ENCODE measurements around the gene ITGB6. TPM values are rescaled to one million over a fixed set of nuclear protein-coding genes. Genes with fewer than 3 reads are reported as not detected.

ITGB6 gene
- total and polyA plus RNA-seq, 2 donors, result 0.32 to 0.33 TPM

GRCh38 chr2:160208655-160209515 lies 8.8 kb upstream of the ITGB6 start:
- 98% methylated on average over 11 of the region's 11 CpGs for WGBS
- Histone ChIP-seq H3K4me3 (ENCODE audit: low read length in 2 of 2) (no peak overlapping the region), H3K9me3 (ENCODE audit: control insufficient read depth in 2 of 2, insufficient read depth in 1 of 2, low read length in 1 of 2) (peaks cover 0 to 3% of the 10 kb centered on the region in 2 donors), H3K4me1 (ENCODE audit: control insufficient read depth in 2 of 2, insufficient read depth in 2 of 2, low read length in 2 of 2) (peaks cover 2 to 7% of the 10 kb centered on the region in 2 donors), H3K36me3 (ENCODE audit: control insufficient read depth in 2 of 2, insufficient read depth in 2 of 2, low read length in 1 of 2) (no peaks in the 10 kb centered on the region), H3K27me3 (ENCODE audit: control insufficient read depth in 2 of 2, insufficient read depth in 1 of 2, low read length in 1 of 2) (no peaks in the 10 kb centered on the region), H3K27ac (ENCODE audit: low read depth in 1 of 2, low read length in 1 of 2) (no peak overlapping the region)
- DNase-seq (ENCODE audit: low read depth in 6 of 9, low spot score in 9 of 9), result no peak

GRCh38 chr2:160207804-160208654 lies 8.0 kb upstream of the ITGB6 start:
- no peak overlapping the region for H3K4me3 ChIP-seq (ENCODE audit: low read length in 2 of 2)
- no peak overlapping the region for H3K27ac ChIP-seq (ENCODE audit: low read depth in 1 of 2, low read length in 1 of 2)
- 77% methylated on average over 12 of the region's 12 CpGs for WGBS

DNA sequence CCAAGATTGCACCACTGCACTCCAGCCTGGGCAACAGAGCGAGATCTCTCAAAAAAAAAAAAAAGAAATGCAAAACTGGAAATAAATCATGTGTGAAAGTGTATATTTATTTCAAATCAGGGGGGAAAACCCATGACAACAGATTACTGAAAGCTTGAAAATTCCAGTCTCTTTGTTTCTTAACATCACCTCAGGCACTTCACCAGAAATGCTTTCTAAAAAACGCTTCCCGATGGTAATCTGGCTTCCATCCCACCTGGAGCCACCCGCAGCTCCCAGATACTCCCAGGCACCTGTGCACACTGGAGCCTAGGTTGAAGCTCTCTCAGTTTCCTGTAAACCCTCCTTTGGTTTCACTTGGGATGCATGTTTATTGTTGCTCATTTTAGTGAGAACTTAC lies 7.2 kb upstream of the ITGB6 start:
- H3K36me3 ChIP-seq (ENCODE audit: control insufficient read depth in 2 of 2, insufficient read depth in 2 of 2, low read length in 1 of 2), result no peaks in the 10 kb centered on the region
- H3K4me3 ChIP-seq (ENCODE audit: low read length in 2 of 2), result no peak overlapping the region
- DNase-seq (ENCODE audit: low read depth in 6 of 9, low spot score in 9 of 9), result no peak
- peaks cover 0 to 3% of the 10 kb centered on the region in 2 donors for H3K9me3 ChIP-seq (ENCODE audit: control insufficient read depth in 2 of 2, insufficient read depth in 1 of 2, low read length in 1 of 2)
- 95% methylated on average over 4 of the region's 4 CpGs for WGBS
- H3K27me3 ChIP-seq (ENCODE audit: control insufficient read depth in 2 of 2, insufficient read depth in 1 of 2, low read length in 1 of 2), result no peaks in the 10 kb centered on the region
- peaks cover 2 to 7% of the 10 kb centered on the region in 2 donors for H3K4me1 ChIP-seq (ENCODE audit: control insufficient read depth in 2 of 2, insufficient read depth in 2 of 2, low read length in 2 of 2)
- H3K27ac ChIP-seq (ENCODE audit: low read depth in 1 of 2, low read length in 1 of 2), result no peak overlapping the region

More at GRCh38 chr2:160207804-160208654, 8.0 kb upstream of the ITGB6 start:
- Histone ChIP-seq H3K9me3 (ENCODE audit: control insufficient read depth in 2 of 2, insufficient read depth in 1 of 2, low read length in 1 of 2) (peaks cover 0 to 3% of the 10 kb centered on the region in 2 donors), H3K4me1 (ENCODE audit: control insufficient read depth in 2 of 2, insufficient read depth in 2 of 2, low read length in 2 of 2) (peaks cover 2 to 7% of the 10 kb centered on the region in 2 donors), H3K36me3 (ENCODE audit: control insufficient read depth in 2 of 2, insufficient read depth in 2 of 2, low read length in 1 of 2) (no peaks in the 10 kb centered on the region), H3K27me3 (ENCODE audit: control insufficient read depth in 2 of 2, insufficient read depth in 1 of 2, low read length in 1 of 2) (no peaks in the 10 kb centered on the region)
- no peak for DNase-seq (ENCODE audit: low read depth in 6 of 9, low spot score in 9 of 9)

DNA sequence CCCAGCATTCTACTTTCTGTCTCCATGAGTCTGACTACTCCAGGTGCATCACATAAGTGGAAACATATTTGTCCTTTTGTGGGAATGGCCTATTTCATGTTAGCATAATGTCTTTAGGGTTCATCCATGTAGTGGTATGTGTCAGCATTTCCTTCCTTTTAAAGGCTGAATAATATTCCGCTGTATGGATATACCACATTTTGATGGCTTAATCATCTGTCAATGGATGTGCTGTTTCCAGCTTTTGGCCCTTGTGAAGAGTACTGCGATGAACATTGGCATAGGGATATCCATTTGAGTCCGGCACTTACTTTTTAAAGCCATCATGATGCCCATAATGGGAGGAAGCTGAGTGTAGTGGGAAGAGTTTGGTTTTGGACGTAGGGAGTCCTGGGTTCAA lies 6.4 kb upstream of the ITGB6 start:
- no peak for DNase-seq (ENCODE audit: low read depth in 6 of 9, low spot score in 9 of 9)
- H3K4me3 ChIP-seq (ENCODE audit: low read length in 2 of 2), result no peak overlapping the region
- peaks cover 2 to 7% of the 10 kb centered on the region in 2 donors for H3K4me1 ChIP-seq (ENCODE audit: control insufficient read depth in 2 of 2, insufficient read depth in 2 of 2, low read length in 2 of 2)
- WGBS, result over 99% methylated on average over 4 of the region's 4 CpGs
- H3K36me3 ChIP-seq (ENCODE audit: control insufficient read depth in 2 of 2, insufficient read depth in 2 of 2, low read length in 1 of 2), result no peaks in the 10 kb centered on the region
- H3K9me3 ChIP-seq (ENCODE audit: control insufficient read depth in 2 of 2, insufficient read depth in 1 of 2, low read length in 1 of 2), result peaks cover 0 to 3% of the 10 kb centered on the region in 2 donors
- H3K27me3 ChIP-seq (ENCODE audit: control insufficient read depth in 2 of 2, insufficient read depth in 1 of 2, low read length in 1 of 2), result no peaks in the 10 kb centered on the region
- no peak overlapping the region for H3K27ac ChIP-seq (ENCODE audit: low read depth in 1 of 2, low read length in 1 of 2)

GRCh38 chr2:160205505-160205904 lies 5.4 kb upstream of the ITGB6 start:
- peaks cover 2 to 7% of the 10 kb centered on the region in 2 donors for H3K4me1 ChIP-seq (ENCODE audit: control insufficient read depth in 2 of 2, insufficient read depth in 2 of 2, low read length in 2 of 2)
- H3K4me3 ChIP-seq (ENCODE audit: low read length in 2 of 2), result no peak overlapping the region
- peaks cover 0 to 3% of the 10 kb centered on the region in 2 donors for H3K9me3 ChIP-seq (ENCODE audit: control insufficient read depth in 2 of 2, insufficient read depth in 1 of 2, low read length in 1 of 2)
- no peak for DNase-seq (ENCODE audit: low read depth in 6 of 9, low spot score in 9 of 9)
- WGBS, result 93% methylated on average over 7 of the region's 7 CpGs
- no peak overlapping the region for H3K27ac ChIP-seq (ENCODE audit: low read depth in 1 of 2, low read length in 1 of 2)
- no peaks in the 10 kb centered on the region for H3K36me3 ChIP-seq (ENCODE audit: control insufficient read depth in 2 of 2, insufficient read depth in 2 of 2, low read length in 1 of 2)
- H3K27me3 ChIP-seq (ENCODE audit: control insufficient read depth in 2 of 2, insufficient read depth in 1 of 2, low read length in 1 of 2), result no peaks in the 10 kb centered on the region

- peaks cover 2 to 7% of the 10 kb centered on the region in 2 donors for H3K4me1 ChIP-seq (ENCODE audit: control insufficient read depth in 2 of 2, insufficient read depth in 2 of 2, low read length in 2 of 2)
- WGBS, result 65% methylated on average over 3 of the region's 3 CpGs
- H3K36me3 ChIP-seq (ENCODE audit: control insufficient read depth in 2 of 2, insufficient read depth in 2 of 2, low read length in 1 of 2), result no peaks in the 10 kb centered on the region
- no peak overlapping the region for H3K27ac ChIP-seq (ENCODE audit: low read depth in 1 of 2, low read length in 1 of 2)
- H3K27me3 ChIP-seq (ENCODE audit: control insufficient read depth in 2 of 2, insufficient read depth in 1 of 2, low read length in 1 of 2), result no peaks in the 10 kb centered on the region
- DNase-seq (ENCODE audit: low read depth in 6 of 9, low spot score in 9 of 9), result no peak
- peaks cover 0 to 3% of the 10 kb centered on the region in 2 donors for H3K9me3 ChIP-seq (ENCODE audit: control insufficient read depth in 2 of 2, insufficient read depth in 1 of 2, low read length in 1 of 2)
- no peak overlapping the region for H3K4me3 ChIP-seq (ENCODE audit: low read length in 2 of 2)
These were observed 3.4 kb upstream of the ITGB6 start for GRCh38 chr2:160203422-160203821.

DNA sequence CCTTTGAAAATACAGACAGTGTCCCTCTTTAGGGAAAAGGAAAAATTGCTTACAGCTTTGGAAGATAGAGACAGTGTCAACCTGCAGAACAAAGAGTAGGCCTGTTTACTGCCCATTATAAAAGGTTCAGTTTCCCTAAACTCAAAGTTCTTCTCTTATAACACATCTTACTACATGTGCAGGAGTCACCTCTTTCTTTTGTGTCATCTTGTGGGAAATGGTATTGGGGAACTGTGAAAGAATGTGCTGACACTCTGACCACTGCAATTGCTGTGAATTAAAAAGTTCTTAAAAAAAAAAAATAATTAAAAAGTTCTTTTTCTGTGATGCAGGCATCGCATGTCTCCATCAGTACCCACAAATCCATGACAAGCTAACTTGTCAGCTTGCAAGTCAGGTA lies 2.9 kb upstream of the ITGB6 start:
- H3K36me3 ChIP-seq (ENCODE audit: control insufficient read depth in 2 of 2, insufficient read depth in 2 of 2, low read length in 1 of 2), result no peaks in the 10 kb centered on the region
- WGBS, result 100% methylated on average over 1 of the region's 1 CpG
- H3K4me1 ChIP-seq (ENCODE audit: control insufficient read depth in 2 of 2, insufficient read depth in 2 of 2, low read length in 2 of 2), result peaks cover under 1 to 7% of the 10 kb centered on the region in 2 donors
- H3K9me3 ChIP-seq (ENCODE audit: control insufficient read depth in 2 of 2, insufficient read depth in 1 of 2, low read length in 1 of 2), result peaks cover 0 to 3% of the 10 kb centered on the region in 2 donors
- H3K27ac ChIP-seq (ENCODE audit: low read depth in 1 of 2, low read length in 1 of 2), result no peak overlapping the region
- H3K27me3 ChIP-seq (ENCODE audit: control insufficient read depth in 2 of 2, insufficient read depth in 1 of 2, low read length in 1 of 2), result no peaks in the 10 kb centered on the region
- no peak overlapping the region for H3K4me3 ChIP-seq (ENCODE audit: low read length in 2 of 2)
- DNase-seq (ENCODE audit: low read depth in 6 of 9, low spot score in 9 of 9), result no peak

- WGBS, result 97% methylated on average over 2 of the region's 2 CpGs
- Histone ChIP-seq H3K9me3 (ENCODE audit: control insufficient read depth in 2 of 2, insufficient read depth in 1 of 2, low read length in 1 of 2) (peaks cover 0 to 3% of the 10 kb centered on the region in 2 donors), H3K27ac (ENCODE audit: low read depth in 1 of 2, low read length in 1 of 2) (no peak overlapping the region), H3K4me3 (ENCODE audit: low read length in 2 of 2) (no peak overlapping the region), H3K27me3 (ENCODE audit: control insufficient read depth in 2 of 2, insufficient read depth in 1 of 2, low read length in 1 of 2) (no peaks in the 10 kb centered on the region), H3K4me1 (ENCODE audit: control insufficient read depth in 2 of 2, insufficient read depth in 2 of 2, low read length in 2 of 2) (peaks cover 0 to 7% of the 10 kb centered on the region in 2 donors), H3K36me3 (ENCODE audit: control insufficient read depth in 2 of 2, insufficient read depth in 2 of 2, low read length in 1 of 2) (no peaks in the 10 kb centered on the region)
- DNase-seq (ENCODE audit: low read depth in 6 of 9, low spot score in 9 of 9), result no peak
These were observed 1.9 kb upstream of the ITGB6 start for GRCh38 chr2:160201849-160202539.

Measured in thymus (tissue), 11 donors.